H9 (cell line): ENCODE data around the gene RAP1GAP. TPM values are rescaled to one million over a fixed set of nuclear protein-coding genes. Genes with fewer than 3 reads are reported as not detected.

Experiments used
- DNase-seq: peaks from one replicate; pipeline ENCODE4 v3.0.0-alpha.2; 2017
- H2AFZ ChIP-seq: one replicate; pipeline ENCODE4 v1.6.1; 2013; ENCODE audit warnings: mild to moderate bottlenecking, low read length, control low read depth, moderate library complexity
- H2AK5ac ChIP-seq: 2 replicates; pipeline ENCODE4 v1.6.1; 2013; ENCODE audit warnings: low read length, control low read depth, mixed read lengths; ENCODE audit not compliant: insufficient read length
- H2BK120ac ChIP-seq: one replicate; pipeline ENCODE4 v1.6.1; 2013; ENCODE audit warnings: low read depth, mild to moderate bottlenecking, low read length, control low read depth, inconsistent platforms; ENCODE audit not compliant: poor library complexity, severe bottlenecking
- H2BK12ac ChIP-seq: 2 replicates; pipeline ENCODE4 v1.6.1; 2013; ENCODE audit warnings: low read length, control low read depth, mixed read lengths, low read depth; ENCODE audit not compliant: insufficient read length
- H2BK15ac ChIP-seq: 2 replicates; pipeline ENCODE4 v1.6.1; 2013; ENCODE audit warnings: low read depth, low read length, control low read depth
- H2BK20ac ChIP-seq: one replicate; pipeline ENCODE4 v1.6.1; 2013; ENCODE audit warnings: low read depth, mild to moderate bottlenecking, low read length, control low read depth, inconsistent platforms; ENCODE audit not compliant: poor library complexity, severe bottlenecking
- H2BK5ac ChIP-seq: 2 replicates; pipeline ENCODE4 v1.6.1; 2013; ENCODE audit warnings: low read length, control low read depth, mixed read lengths; ENCODE audit not compliant: insufficient read length
- H3K14ac ChIP-seq: 2 replicates; pipeline ENCODE4 v1.6.1; 2013; ENCODE audit warnings: low read length, control low read depth; ENCODE audit not compliant: insufficient read depth
- H3K18ac ChIP-seq: 2 replicates; pipeline ENCODE4 v1.6.1; 2013; ENCODE audit warnings: low read depth, mild to moderate bottlenecking, mixed read lengths, low read length, control low read depth; ENCODE audit not compliant: insufficient read length
- H3K23ac ChIP-seq: 2 replicates; pipeline ENCODE4 v1.6.1; 2013; ENCODE audit warnings: low read length, control low read depth, mixed read lengths, low read depth; ENCODE audit not compliant: insufficient read length
- H3K23me2 ChIP-seq: 2 replicates; pipeline ENCODE4 v1.6.1; 2013; ENCODE audit warnings: low read depth, mild to moderate bottlenecking, mixed read lengths, low read length, control low read depth; ENCODE audit not compliant: insufficient read length, poor library complexity, severe bottlenecking
- H3K27ac ChIP-seq: 2 replicates; pipeline ENCODE4 v1.5.1; 2013; ENCODE audit warnings: low read length, control low read depth, mixed read lengths, low read depth; ENCODE audit not compliant: insufficient read length
- H3K27me3 ChIP-seq: 2 replicates; pipeline ENCODE4 v1.6.1; 2013; ENCODE audit warnings: low read length, control low read depth, inconsistent platforms; ENCODE audit not compliant: insufficient read depth
- H3K4ac ChIP-seq: 2 replicates; pipeline ENCODE4 v1.6.1; 2013; ENCODE audit warnings: low read depth, mild to moderate bottlenecking, control low read depth, inconsistent platforms, low read length, moderate library complexity
- H3K4me1 ChIP-seq: 2 replicates; pipeline ENCODE4 v1.6.1; 2013; ENCODE audit warnings: low read length, control low read depth, inconsistent platforms; ENCODE audit not compliant: insufficient read depth
- H3K4me2 ChIP-seq: 2 replicates; pipeline ENCODE4 v1.6.1; 2013; ENCODE audit warnings: low read length, control low read depth, mixed read lengths; ENCODE audit not compliant: insufficient read length, insufficient read depth
- H3K56ac ChIP-seq: 2 replicates; pipeline ENCODE4 v1.6.1; 2013; ENCODE audit warnings: low read depth, mild to moderate bottlenecking, mixed read lengths, low read length, control low read depth; ENCODE audit not compliant: insufficient read length
- H3K79me1 ChIP-seq: 2 replicates; pipeline ENCODE4 v1.6.1; 2013; ENCODE audit warnings: low read depth, mild to moderate bottlenecking, moderate library complexity, low read length, control low read depth, inconsistent platforms; ENCODE audit not compliant: insufficient read depth, poor library complexity, severe bottlenecking
- H3K79me2 ChIP-seq: 2 replicates; pipeline ENCODE4 v1.6.1; 2013; ENCODE audit warnings: low read length, control low read depth, inconsistent platforms; ENCODE audit not compliant: insufficient read depth
- H3K9ac ChIP-seq: 2 replicates; pipeline ENCODE4 v1.6.1; 2013; ENCODE audit warnings: low read length, control low read depth, mixed read lengths; ENCODE audit not compliant: insufficient read length; ENCODE audit errors: extremely low read depth
- H3K9me3 ChIP-seq: one replicate; pipeline ENCODE4 v1.6.1; 2013; ENCODE audit warnings: low read depth, low read length, inconsistent platforms; ENCODE audit not compliant: control insufficient read depth
- H3T11ph ChIP-seq: one replicate; pipeline ENCODE4 v1.6.1; 2013; ENCODE audit warnings: mild to moderate bottlenecking, low read length, control low read depth, inconsistent platforms
- H4K20me1 ChIP-seq: one replicate; pipeline ENCODE4 v1.6.1; 2013; ENCODE audit not compliant: control insufficient read depth, insufficient read length, insufficient read depth
- H4K5ac ChIP-seq: 2 replicates; pipeline ENCODE4 v1.6.1; 2013; ENCODE audit warnings: low read depth, mild to moderate bottlenecking, mixed read lengths, low read length, control low read depth; ENCODE audit not compliant: insufficient read length
- H4K8ac ChIP-seq: replicated peaks from 2 replicates; pipeline ENCODE4 v1.6.1; 2013; ENCODE audit warnings: low read length, control low read depth, mixed read lengths, low read depth; ENCODE audit not compliant: insufficient read length
- H4K91ac ChIP-seq: 2 replicates; pipeline ENCODE4 v1.6.1; 2013; ENCODE audit warnings: low read depth, mild to moderate bottlenecking, moderate library complexity, mixed read lengths, low read length, control low read depth; ENCODE audit not compliant: insufficient read length
- H3K27ac Mint-ChIP-seq, 3 experiments: 2 replicates in 2 of 3; 3 replicates in 1 of 3; pipeline ENCODE4 v1.8.0; 2020 to 2021; ENCODE audit warnings: mixed read lengths in 3 of 3, mild to moderate bottlenecking in 1 of 3, moderate library complexity in 1 of 3
- H3K27me3 Mint-ChIP-seq: 2 replicates; pipeline ENCODE4 v1.8.0; 2021; ENCODE audit warnings: low read depth, mild to moderate bottlenecking, moderate library complexity, mixed read lengths
- H3K36me3 Mint-ChIP-seq, 3 experiments: 2 replicates in 2 of 3; 3 replicates in 1 of 3; pipeline ENCODE4 v1.8.0; 2020 to 2021; ENCODE audit warnings: low read depth in 3 of 3, mixed read lengths in 3 of 3; ENCODE audit not compliant: insufficient read depth in 1 of 3
- H3K4me1 Mint-ChIP-seq, 2 experiments: 2 replicates each; pipeline ENCODE4 v1.8.0; 2020; ENCODE audit warnings: mixed read lengths in 2 of 2
- H3K4me3 Mint-ChIP-seq, 2 experiments: 2 replicates in 1 of 2; 3 replicates in 1 of 2; pipeline ENCODE4 v1.8.0; 2020 to 2021; ENCODE audit warnings: mild to moderate bottlenecking in 2 of 2, mixed read lengths in 2 of 2, moderate library complexity in 1 of 2
- H3K9me3 Mint-ChIP-seq, 2 experiments: 2 replicates in 1 of 2; 3 replicates in 1 of 2; pipeline ENCODE4 v1.8.0; 2020; ENCODE audit warnings: mild to moderate bottlenecking in 2 of 2, mixed read lengths in 2 of 2, moderate library complexity in 1 of 2
- WGBS: extraction: QIAGEN DNeasy Blood & Tissue Kit; methylation state at CpG from one replicate; pipeline ENCODE4 v1.1.7; 2013; ENCODE audit warnings: missing lambda C conversion rate, low lambda C conversion rate, mixed read lengths; ENCODE audit not compliant: insufficient read length; ENCODE audit errors: extremely low coverage; 5-methylcytosine and 5-hydroxymethylcytosine counted together
- total RNA-seq: library from RNA; stranded (reverse); gene quantifications from 2 replicates; pipeline ENCODE4 v1.2.1, GENCODE V29; 2021
- TF ChIP-seq, protein P1 (sequence below): fragments of 200-600 bp; sonication (generic); conservative IDR thresholded peaks from 3 replicates; pipeline ENCODE4 v1.8.0; 2021; ENCODE audit warnings: antibody characterized with exemption, mild to moderate bottlenecking

The RAP1GAP gene
- total RNA-seq, 1 experiment from 2014 or later: 7.9 TPM

DNA sequence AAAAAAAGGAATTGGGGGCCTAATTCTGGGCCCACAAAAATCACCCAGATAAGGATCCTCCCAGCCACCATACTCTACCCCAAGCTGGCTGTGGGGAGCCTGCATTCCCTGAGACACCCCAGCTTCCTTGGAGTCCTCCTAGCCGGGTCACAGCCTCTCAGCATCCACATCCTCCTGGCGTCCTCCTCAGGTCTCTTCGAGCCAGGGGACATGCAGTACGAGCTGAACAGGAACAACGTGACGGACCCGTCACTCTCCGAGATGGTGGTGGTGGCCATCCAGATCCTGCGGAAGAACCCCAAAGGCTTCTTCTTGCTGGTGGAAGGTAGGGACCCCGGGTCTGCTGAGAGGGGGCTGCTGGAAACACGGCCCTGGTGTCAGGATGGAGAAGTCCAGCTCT lies 95.7 kb downstream of the RAP1GAP start:
- Mint-ChIP-seq H3K27ac (no peak overlapping the region; a peak in 1 of 7 replicates), H3K9me3 (no peaks in the 10 kb centered on the region), H3K36me3 (peaks cover 2 to 7% (median 6%) of the 10 kb centered on the region in 3 experiments; a peak in 3 of 7 replicates), H3K4me3 (peak overlapping the region in 1 of 2 experiments; percentile 44; a peak in 2 of 5 replicates), H3K27me3 (no peaks in the 10 kb centered on the region; the same call in 1 of the 2 replicates), H3K4me1 (peaks cover 16 to 29% of the 10 kb centered on the region in 2 experiments)
- Histone ChIP-seq H3K27me3 (no peaks in the 10 kb centered on the region), H2AK5ac (no peak overlapping the region), H2BK5ac (no peak overlapping the region), H3K9me3 (no peaks in the 10 kb centered on the region), H3K4me2 (no peak overlapping the region), H2BK12ac (no peak overlapping the region), H3K23ac (no peak overlapping the region), H3K4me1 (peaks cover 2% of the 10 kb centered on the region; the same call in 1 of the 2 replicates), H2BK15ac (no peak overlapping the region), H2BK20ac (no peak overlapping the region), H3T11ph (no peak overlapping the region), H3K23me2 (peaks cover 2% of the 10 kb centered on the region), H3K79me1 (no peaks in the 10 kb centered on the region), H3K27ac (no peak overlapping the region), H3K56ac (no peak overlapping the region), H3K79me2 (no peaks in the 10 kb centered on the region), H2AFZ (no peak overlapping the region), H4K8ac (no peak overlapping the region), H4K5ac (no peak overlapping the region), H3K4ac (no peak overlapping the region), H3K14ac (no peak overlapping the region), H3K18ac (no peak overlapping the region), H3K9ac (no peak overlapping the region), H2BK120ac (no peak overlapping the region), H4K91ac (no peak overlapping the region), H4K20me1 (no peaks in the 10 kb centered on the region)
- DNase-seq: no peak
- no CpG with 5 or more reads among the region's 11 CpGs for WGBS
- TF ChIP-seq, protein P1, sequence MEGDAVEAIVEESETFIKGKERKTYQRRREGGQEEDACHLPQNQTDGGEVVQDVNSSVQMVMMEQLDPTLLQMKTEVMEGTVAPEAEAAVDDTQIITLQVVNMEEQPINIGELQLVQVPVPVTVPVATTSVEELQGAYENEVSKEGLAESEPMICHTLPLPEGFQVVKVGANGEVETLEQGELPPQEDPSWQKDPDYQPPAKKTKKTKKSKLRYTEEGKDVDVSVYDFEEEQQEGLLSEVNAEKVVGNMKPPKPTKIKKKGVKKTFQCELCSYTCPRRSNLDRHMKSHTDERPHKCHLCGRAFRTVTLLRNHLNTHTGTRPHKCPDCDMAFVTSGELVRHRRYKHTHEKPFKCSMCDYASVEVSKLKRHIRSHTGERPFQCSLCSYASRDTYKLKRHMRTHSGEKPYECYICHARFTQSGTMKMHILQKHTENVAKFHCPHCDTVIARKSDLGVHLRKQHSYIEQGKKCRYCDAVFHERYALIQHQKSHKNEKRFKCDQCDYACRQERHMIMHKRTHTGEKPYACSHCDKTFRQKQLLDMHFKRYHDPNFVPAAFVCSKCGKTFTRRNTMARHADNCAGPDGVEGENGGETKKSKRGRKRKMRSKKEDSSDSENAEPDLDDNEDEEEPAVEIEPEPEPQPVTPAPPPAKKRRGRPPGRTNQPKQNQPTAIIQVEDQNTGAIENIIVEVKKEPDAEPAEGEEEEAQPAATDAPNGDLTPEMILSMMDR: no peak
